AML-193 (cell line): ENCODE measurements around the gene RUNDC1.
"Not testable (repeated sequence)": the region's sequence is repeated elsewhere in the genome, so short reads cannot be mapped to it uniquely, and the experiment has no call there.

Experiments used
- DNase-seq, 2 experiments: peaks; one replicate each; lab custom pipeline; 2025; lab: John Stamatoyannopoulos, UW

The RUNDC1 gene

GRCh38 chr17:42991471-42991870 lies 11.1 kb downstream of the RUNDC1 start:
- DNase-seq: no peak

- DNase-seq: no peak
Observed at GRCh38 chr17:42992872-42993271, 12.5 kb downstream of the RUNDC1 start.

GRCh38 chr17:42993913-42994312 lies 13.5 kb downstream of the RUNDC1 start:
- not testable (repeated sequence) for DNase-seq

GRCh38 chr17:42997390-42997983 lies 17.1 kb downstream of the RUNDC1 start:
- peak; percentile 48 to 66 for DNase-seq

GRCh38 chr17:42997984-42998938 lies 17.9 kb downstream of the RUNDC1 start, which contains the start of gene RPL27:
TSS of gene RPL27 (plus strand) at chr17:42998419. CDS start at chr17:42998751, 332 bp downstream.
- peak; percentile 100 for DNase-seq

- DNase-seq: no peak
Observed at GRCh38 chr17:42999003-42999525, 18.7 kb downstream of the RUNDC1 start.

GRCh38 chr17:43000894-43001293 lies 20.5 kb downstream of the RUNDC1 start:
- DNase-seq: not testable (repeated sequence)

GRCh38 chr17:43003542-43004172 lies 23.3 kb downstream of the RUNDC1 start:
- DNase-seq: no peak

- DNase-seq: peak; percentile 91
Observed at GRCh38 chr17:43006639-43007551, 26.5 kb downstream of the RUNDC1 start, which contains the start of gene IFI35. TSS of gene IFI35 (plus strand) at chr17:43006784. CDS start at chr17:43006948, 164 bp downstream.

GRCh38 chr17:43010667-43011308 lies 30.4 kb downstream of the RUNDC1 start:
- DNase-seq: no peak

- no peak for DNase-seq
Observed at GRCh38 chr17:43011728-43012472, 31.5 kb downstream of the RUNDC1 start.

- DNase-seq: no peak
Observed at GRCh38 chr17:43013296-43013695, 32.9 kb downstream of the RUNDC1 start.

- peak; percentile 25 to 27 for DNase-seq
Observed at GRCh38 chr17:43014020-43014648, 33.8 kb downstream of the RUNDC1 start.

GRCh38 chr17:43014649-43015542 lies 34.5 kb downstream of the RUNDC1 start:
- no peak for DNase-seq

- no peak for DNase-seq
Observed at GRCh38 chr17:43015579-43015978, 35.2 kb downstream of the RUNDC1 start.

GRCh38 chr17:43016216-43016615 lies 35.9 kb downstream of the RUNDC1 start:
- DNase-seq: no peak

- DNase-seq: peak; percentile 76 to 77
Observed at GRCh38 chr17:43018008-43018853, 37.9 kb downstream of the RUNDC1 start.
